ENCODE data around the gene ZFAND3.
"Not testable (repeated sequence)": the region's sequence is repeated elsewhere in the genome, so short reads cannot be mapped to it uniquely, and the experiment has no call there.

The ZFAND3 gene

GRCh38 chr6:38118791-38119365 is 299.4 kb downstream of the ZFAND3 start:
- H3K4ac ChIP-seq (ENCODE audit: low read depth, low read length) = no peak overlapping the region
- H3K9ac ChIP-seq (ENCODE audit: low read length) = no peak overlapping the region
- H2BK5ac ChIP-seq (ENCODE audit: low read length) = no peak overlapping the region
- no peak overlapping the region for H2AK5ac ChIP-seq (ENCODE audit: low read length)
- H2BK120ac ChIP-seq (ENCODE audit: low read depth, low read length) = no peak overlapping the region
- H3K79me1 ChIP-seq (ENCODE audit: low read length) = peaks cover 3% of the 10 kb centered on the region
- H3K4me1 ChIP-seq (ENCODE audit: control insufficient read depth, low read depth, low read length) = peaks cover 21% of the 10 kb centered on the region
- no peak overlapping the region for H3K18ac ChIP-seq (ENCODE audit: low read length)
- no peak for DNase-seq
- H3K27me3 ChIP-seq (ENCODE audit: insufficient read depth, low read length, poor library complexity) = no peaks in the 10 kb centered on the region
- H3K27ac ChIP-seq (ENCODE audit: low read depth, low read length) = no peak overlapping the region
- H3K36me3 ChIP-seq (ENCODE audit: control insufficient read depth, insufficient read depth, low read length) = no peaks in the 10 kb centered on the region
- no peaks in the 10 kb centered on the region for H3K79me2 ChIP-seq (ENCODE audit: control insufficient read depth, insufficient read depth, low read length)
- WGBS (ENCODE audit: extremely low coverage, insufficient coverage, low lambda C conversion rate) = no CpG with 5 or more reads among the region's 2 CpGs
- H4K5ac ChIP-seq (ENCODE audit: low read length) = no peak overlapping the region
- no peak overlapping the region for H3K4me3 ChIP-seq (ENCODE audit: low read length)
- H2BK15ac ChIP-seq (replicated peaks; ENCODE audit: low read depth) = no peak overlapping the region
- no peak overlapping the region for H3K23ac ChIP-seq (ENCODE audit: low read length)
- H4K8ac ChIP-seq (ENCODE audit: low read depth, low read length) = no peak overlapping the region
- no peak overlapping the region for H3K4me2 ChIP-seq (ENCODE audit: low read length)
- no peak overlapping the region for H3K56ac ChIP-seq (ENCODE audit: low read length)

- DNase-seq = peak; percentile 75
- no CpG with 5 or more reads among the region's 6 CpGs for WGBS (ENCODE audit: extremely low coverage, insufficient coverage, low lambda C conversion rate)
- Histone ChIP-seq H3K4me3 (ENCODE audit: low read length) (no peak overlapping the region), H3K56ac (ENCODE audit: low read length) (no peak overlapping the region), H3K4ac (ENCODE audit: low read depth, low read length) (no peak overlapping the region), H3K4me1 (ENCODE audit: control insufficient read depth, low read depth, low read length) (peaks cover 17% of the 10 kb centered on the region), H4K8ac (ENCODE audit: low read depth, low read length) (no peak overlapping the region), H2BK15ac (replicated peaks; ENCODE audit: low read depth) (no peak overlapping the region), H3K4me2 (ENCODE audit: low read length) (no peak overlapping the region), H3K27ac (ENCODE audit: low read depth, low read length) (no peak overlapping the region), H3K36me3 (ENCODE audit: control insufficient read depth, insufficient read depth, low read length) (no peaks in the 10 kb centered on the region), H3K27me3 (ENCODE audit: insufficient read depth, low read length, poor library complexity) (no peaks in the 10 kb centered on the region), H2AK5ac (ENCODE audit: low read length) (no peak overlapping the region), H2BK120ac (ENCODE audit: low read depth, low read length) (no peak overlapping the region), H4K5ac (ENCODE audit: low read length) (no peak overlapping the region), H3K9ac (ENCODE audit: low read length) (no peak overlapping the region), H3K23ac (ENCODE audit: low read length) (no peak overlapping the region), H3K79me1 (ENCODE audit: low read length) (peaks cover 2% of the 10 kb centered on the region), H3K18ac (ENCODE audit: low read length) (no peak overlapping the region), H3K79me2 (ENCODE audit: control insufficient read depth, insufficient read depth, low read length) (no peaks in the 10 kb centered on the region), H2BK5ac (ENCODE audit: low read length) (no peak overlapping the region)
Measured at GRCh38 chr6:38119516-38119915, 300.0 kb downstream of the ZFAND3 start.

- not testable (repeated sequence) for H3K27ac ChIP-seq (ENCODE audit: low read depth, low read length); H3K4me2 ChIP-seq (ENCODE audit: low read length); H3K36me3 ChIP-seq (ENCODE audit: control insufficient read depth, insufficient read depth, low read length)
Measured at GRCh38 chr6:38124224-38124926, 304.8 kb downstream of the ZFAND3 start.

GRCh38 chr6:38127284-38127683 is 307.8 kb downstream of the ZFAND3 start:
- Histone ChIP-seq H3K23ac (ENCODE audit: low read length) (no peak overlapping the region), H4K5ac (ENCODE audit: low read length) (no peak overlapping the region), H2BK120ac (ENCODE audit: low read depth, low read length) (no peak overlapping the region), H3K79me1 (ENCODE audit: low read length) (no peaks in the 10 kb centered on the region), H3K4me3 (ENCODE audit: low read length) (no peak overlapping the region), H2AK5ac (ENCODE audit: low read length) (no peak overlapping the region), H4K8ac (ENCODE audit: low read depth, low read length) (no peak overlapping the region), H3K27me3 (ENCODE audit: insufficient read depth, low read length, poor library complexity) (no peaks in the 10 kb centered on the region), H2BK5ac (ENCODE audit: low read length) (no peak overlapping the region), H3K56ac (ENCODE audit: low read length) (no peak overlapping the region), H3K36me3 (ENCODE audit: control insufficient read depth, insufficient read depth, low read length) (no peaks in the 10 kb centered on the region), H2BK15ac (replicated peaks; ENCODE audit: low read depth) (no peak overlapping the region), H3K4ac (ENCODE audit: low read depth, low read length) (no peak overlapping the region), H3K79me2 (ENCODE audit: control insufficient read depth, insufficient read depth, low read length) (no peaks in the 10 kb centered on the region), H3K4me1 (ENCODE audit: control insufficient read depth, low read depth, low read length) (no peaks in the 10 kb centered on the region), H3K9ac (ENCODE audit: low read length) (no peak overlapping the region), H3K27ac (ENCODE audit: low read depth, low read length) (no peak overlapping the region), H3K18ac (ENCODE audit: low read length) (no peak overlapping the region), H3K4me2 (ENCODE audit: low read length) (no peak overlapping the region)
- WGBS (ENCODE audit: extremely low coverage, insufficient coverage, low lambda C conversion rate) = no CpG with 5 or more reads among the region's 4 CpGs
- no peak for DNase-seq

More at GRCh38 chr6:38124224-38124926, 304.8 kb downstream of the ZFAND3 start:
- not testable (repeated sequence) for H3K18ac ChIP-seq (ENCODE audit: low read length); H3K56ac ChIP-seq (ENCODE audit: low read length); H4K8ac ChIP-seq (ENCODE audit: low read depth, low read length); H3K4me3 ChIP-seq (ENCODE audit: low read length); H2AK5ac ChIP-seq (ENCODE audit: low read length); H4K5ac ChIP-seq (ENCODE audit: low read length); H3K4ac ChIP-seq (ENCODE audit: low read depth, low read length); H3K23ac ChIP-seq (ENCODE audit: low read length); H3K4me1 ChIP-seq (ENCODE audit: control insufficient read depth, low read depth, low read length); H2BK15ac ChIP-seq (replicated peaks; ENCODE audit: low read depth); H3K9ac ChIP-seq (ENCODE audit: low read length); H2BK120ac ChIP-seq (ENCODE audit: low read depth, low read length); H3K79me1 ChIP-seq (ENCODE audit: low read length); H3K79me2 ChIP-seq (ENCODE audit: control insufficient read depth, insufficient read depth, low read length); H2BK5ac ChIP-seq (ENCODE audit: low read length); DNase-seq; H3K27me3 ChIP-seq (ENCODE audit: insufficient read depth, low read length, poor library complexity)
- WGBS (ENCODE audit: extremely low coverage, insufficient coverage, low lambda C conversion rate) = no CpG with 5 or more reads among the region's 40 CpGs

- Histone ChIP-seq H3K56ac (ENCODE audit: low read length) (no peak overlapping the region), H2BK15ac (replicated peaks; ENCODE audit: low read depth) (no peak overlapping the region), H3K4ac (ENCODE audit: low read depth, low read length) (no peak overlapping the region), H2BK5ac (ENCODE audit: low read length) (no peak overlapping the region), H3K23ac (ENCODE audit: low read length) (no peak overlapping the region), H4K8ac (ENCODE audit: low read depth, low read length) (no peak overlapping the region), H2AK5ac (ENCODE audit: low read length) (no peak overlapping the region), H3K9ac (ENCODE audit: low read length) (no peak overlapping the region), H3K4me3 (ENCODE audit: low read length) (no peak overlapping the region), H2BK120ac (ENCODE audit: low read depth, low read length) (no peak overlapping the region), H3K27me3 (ENCODE audit: insufficient read depth, low read length, poor library complexity) (no peaks in the 10 kb centered on the region), H3K4me1 (ENCODE audit: control insufficient read depth, low read depth, low read length) (no peaks in the 10 kb centered on the region), H3K79me1 (ENCODE audit: low read length) (no peaks in the 10 kb centered on the region), H3K36me3 (ENCODE audit: control insufficient read depth, insufficient read depth, low read length) (no peaks in the 10 kb centered on the region), H3K18ac (ENCODE audit: low read length) (no peak overlapping the region), H3K27ac (ENCODE audit: low read depth, low read length) (no peak overlapping the region), H3K4me2 (ENCODE audit: low read length) (no peak overlapping the region), H4K5ac (ENCODE audit: low read length) (no peak overlapping the region), H3K79me2 (ENCODE audit: control insufficient read depth, insufficient read depth, low read length) (no peaks in the 10 kb centered on the region)
- no peak for DNase-seq
Measured at GRCh38 chr6:38131527-38131965, 312.0 kb downstream of the ZFAND3 start.

All from mesendoderm (in vitro differentiated cells).